ENCODE results near the gene SLC6A5.

The SLC6A5 gene

GRCh38 chr11:20596205-20597153 lies 2.9 kb upstream of the SLC6A5 start:
- no peak for DNase-seq (ENCODE audit: extremely low read depth in 1 of 2, low read depth in 1 of 2)

GRCh38 chr11:20597154-20597679 lies 2.2 kb upstream of the SLC6A5 start:
- no peak for DNase-seq (ENCODE audit: extremely low read depth in 1 of 2, low read depth in 1 of 2)

GRCh38 chr11:20597680-20598484 lies 1.5 kb upstream of the SLC6A5 start:
- no peak for DNase-seq (ENCODE audit: extremely low read depth in 1 of 2, low read depth in 1 of 2)

GRCh38 chr11:20598492-20598891 lies 916 bp upstream of the SLC6A5 start:
- DNase-seq (ENCODE audit: extremely low read depth in 1 of 2, low read depth in 1 of 2), result no peak

GRCh38 chr11:20600020-20600346 lies 575 bp downstream of the SLC6A5 start:
- no peak for DNase-seq (ENCODE audit: extremely low read depth in 1 of 2, low read depth in 1 of 2)

GRCh38 chr11:20600551-20600950 lies 1.1 kb downstream of the SLC6A5 start:
- no peak for DNase-seq (ENCODE audit: extremely low read depth in 1 of 2, low read depth in 1 of 2)

GRCh38 chr11:20601221-20601914 lies 2.0 kb downstream of the SLC6A5 start:
- no peak for DNase-seq (ENCODE audit: extremely low read depth in 1 of 2, low read depth in 1 of 2)

GRCh38 chr11:20604295-20604803 lies 4.9 kb downstream of the SLC6A5 start:
- DNase-seq (ENCODE audit: extremely low read depth in 1 of 2, low read depth in 1 of 2), result no peak

- no peak for DNase-seq (ENCODE audit: extremely low read depth in 1 of 2, low read depth in 1 of 2)
Observed at GRCh38 chr11:20604864-20605601, 5.6 kb downstream of the SLC6A5 start.

GRCh38 chr11:20605602-20606091 lies 6.2 kb downstream of the SLC6A5 start:
- DNase-seq (ENCODE audit: extremely low read depth in 1 of 2, low read depth in 1 of 2), result no peak

GRCh38 chr11:20608934-20609333 lies 9.5 kb downstream of the SLC6A5 start:
- DNase-seq (ENCODE audit: extremely low read depth in 1 of 2, low read depth in 1 of 2), result no peak

- DNase-seq (ENCODE audit: extremely low read depth in 1 of 2, low read depth in 1 of 2), result peak in 1 of 2 donors; percentile 34
Observed at GRCh38 chr11:20609727-20610707, 10.6 kb downstream of the SLC6A5 start.

GRCh38 chr11:20610825-20611224 lies 11.4 kb downstream of the SLC6A5 start:
- DNase-seq (ENCODE audit: extremely low read depth in 1 of 2, low read depth in 1 of 2), result no peak

- no peak for DNase-seq (ENCODE audit: extremely low read depth in 1 of 2, low read depth in 1 of 2)
Observed at GRCh38 chr11:20611445-20611844, 12.0 kb downstream of the SLC6A5 start.

GRCh38 chr11:20611892-20612291 lies 12.5 kb downstream of the SLC6A5 start:
- DNase-seq (ENCODE audit: extremely low read depth in 1 of 2, low read depth in 1 of 2), result no peak

GRCh38 chr11:20612416-20612815 lies 13.0 kb downstream of the SLC6A5 start:
- no peak for DNase-seq (ENCODE audit: extremely low read depth in 1 of 2, low read depth in 1 of 2)

GRCh38 chr11:20616920-20617319 lies 17.5 kb downstream of the SLC6A5 start:
- DNase-seq (ENCODE audit: extremely low read depth in 1 of 2, low read depth in 1 of 2), result no peak

GRCh38 chr11:20617346-20618005 lies 18.1 kb downstream of the SLC6A5 start:
- DNase-seq (ENCODE audit: extremely low read depth in 1 of 2, low read depth in 1 of 2), result no peak
